ENCODE measurements around the gene CNTNAP1.
A peak's percentile ranks its signal among the peaks of the same experiment; 100 is the strongest.

Gene CNTNAP1

GRCh38 chr17:42744283-42744805 is 62.0 kb downstream of the CNTNAP1 start:
- Histone ChIP-seq H3K4me1 (ENCODE audit: insufficient read depth, low read length) (peaks cover 11% of the 10 kb centered on the region), H3K9me3 (ENCODE audit: low read length) (no peaks in the 10 kb centered on the region), H3K36me3 (ENCODE audit: insufficient read depth, low read length) (no peaks in the 10 kb centered on the region), H3K4me3 (ENCODE audit: low read length) (peak overlapping the region; percentile 85), H2AFZ (ENCODE audit: low read depth, low read length) (peak overlapping the region; percentile 46), H3K27me3 (ENCODE audit: insufficient read depth, low read length) (no peaks in the 10 kb centered on the region)

- no peaks in the 10 kb centered on the region for H3K9me3 ChIP-seq (ENCODE audit: low read length)
- no peaks in the 10 kb centered on the region for H3K36me3 ChIP-seq (ENCODE audit: insufficient read depth, low read length)
- H3K4me3 ChIP-seq (ENCODE audit: low read length): peak within 1 kb of the TSS; percentile 85
- no peaks in the 10 kb centered on the region for H3K27me3 ChIP-seq (ENCODE audit: insufficient read depth, low read length)
- H3K4me1 ChIP-seq (ENCODE audit: insufficient read depth, low read length): peaks cover 14% of the 10 kb centered on the region
- peak within 1 kb of the TSS; percentile 46 for H2AFZ ChIP-seq (ENCODE audit: low read depth, low read length)
Observed at GRCh38 chr17:42744806-42745617, 62.7 kb downstream of the CNTNAP1 start, which contains the start of gene EZH1. TSS of gene EZH1 (minus strand) at chr17:42745040. CDS start at chr17:42728941, 16,099 bp downstream.

DNA sequence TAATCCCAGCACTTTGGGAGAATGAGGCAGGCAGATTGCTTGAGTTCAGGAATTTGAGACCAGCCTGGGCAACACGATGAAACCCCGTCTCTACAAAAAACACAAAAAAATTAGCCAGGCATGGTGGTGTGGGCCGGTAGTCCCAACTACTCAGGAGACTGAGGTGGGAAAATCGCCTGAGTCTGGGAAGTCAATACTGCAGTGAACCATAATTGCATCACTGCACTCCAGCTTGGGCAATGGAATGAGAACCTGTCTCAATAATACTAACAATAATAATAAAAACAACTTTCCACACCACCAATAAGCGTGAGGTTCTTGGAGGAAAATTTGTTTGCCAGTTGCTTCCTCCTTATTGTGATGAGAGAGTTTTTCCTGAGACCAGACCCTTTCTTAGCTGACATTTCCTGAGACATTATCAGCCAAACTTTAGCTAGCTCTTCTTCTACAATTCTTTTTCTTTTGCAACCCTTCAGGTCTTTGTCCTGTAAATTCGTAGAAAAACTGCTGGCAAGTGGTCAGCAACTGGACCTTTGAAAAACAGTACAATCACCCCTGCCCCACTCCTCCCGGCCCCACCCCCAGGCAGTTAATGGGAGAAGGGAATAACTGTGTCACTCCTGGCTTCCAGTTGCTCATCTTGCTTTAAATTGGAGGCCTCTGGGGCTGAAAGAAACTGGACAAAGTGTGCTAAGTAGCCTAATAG is 66.0 kb downstream of the CNTNAP1 start:
- Histone ChIP-seq H3K4me3 (ENCODE audit: low read length) (no peak overlapping the region), H3K9me3 (ENCODE audit: low read length) (no peaks in the 10 kb centered on the region), H3K36me3 (ENCODE audit: insufficient read depth, low read length) (no peaks in the 10 kb centered on the region), H2AFZ (ENCODE audit: low read depth, low read length) (no peak overlapping the region), H3K4me1 (ENCODE audit: insufficient read depth, low read length) (peaks cover 14% of the 10 kb centered on the region), H3K27me3 (ENCODE audit: insufficient read depth, low read length) (no peaks in the 10 kb centered on the region)

DNA sequence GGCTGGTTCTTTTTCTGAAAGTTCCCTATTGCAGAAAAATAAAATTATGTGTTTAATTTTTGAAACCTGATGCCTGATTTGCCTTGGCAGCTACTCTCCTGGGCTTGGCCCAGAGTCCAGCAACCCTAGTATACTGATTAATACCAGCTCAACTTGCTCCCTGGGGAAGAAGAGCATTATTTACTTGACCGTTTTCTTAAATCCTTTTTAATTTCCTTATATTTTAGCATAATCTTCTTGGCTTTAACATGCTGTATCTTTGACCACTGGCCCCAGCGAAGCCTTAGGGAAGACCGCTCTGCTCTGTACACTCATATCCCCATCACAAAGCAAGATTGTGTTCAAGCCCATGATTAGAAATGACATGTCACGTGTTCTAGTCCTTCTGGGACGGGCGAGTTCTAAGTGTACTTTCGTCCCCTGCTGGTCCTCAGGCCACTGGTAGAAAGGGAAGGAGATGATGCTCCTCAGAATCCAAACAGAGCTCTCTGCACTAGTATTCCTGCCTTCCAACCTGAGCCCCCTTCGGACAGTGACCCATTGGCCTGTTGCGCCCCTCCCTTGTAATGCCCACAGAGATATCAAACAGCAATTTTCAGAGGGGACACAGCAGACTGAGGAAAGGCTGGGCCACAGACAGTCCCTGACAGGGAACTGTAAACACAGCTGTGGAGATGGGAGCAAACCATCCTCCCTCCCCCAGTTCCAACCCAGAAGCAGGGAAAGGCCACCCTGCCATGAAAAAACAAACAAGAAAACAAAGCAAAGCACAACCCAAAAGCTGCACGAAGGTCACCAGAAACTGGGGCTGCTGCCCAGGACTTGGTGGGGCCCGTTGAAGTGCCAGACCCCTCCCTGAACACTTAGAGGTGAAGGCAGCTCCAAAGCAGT is 66.8 kb downstream of the CNTNAP1 start:
- Histone ChIP-seq H2AFZ (ENCODE audit: low read depth, low read length) (no peak overlapping the region), H3K36me3 (ENCODE audit: insufficient read depth, low read length) (no peaks in the 10 kb centered on the region), H3K4me1 (ENCODE audit: insufficient read depth, low read length) (peaks cover 6% of the 10 kb centered on the region), H3K4me3 (ENCODE audit: low read length) (no peak overlapping the region), H3K27me3 (ENCODE audit: insufficient read depth, low read length) (no peaks in the 10 kb centered on the region), H3K9me3 (ENCODE audit: low read length) (no peaks in the 10 kb centered on the region)

Data from neuron (in vitro differentiated cells).